CD4-positive, alpha-beta T cell (primary cell): ENCODE results near the gene KCNIP4. TPM values are rescaled to one million over a fixed set of nuclear protein-coding genes. Genes with fewer than 3 reads are reported as not detected.

Source experiments
- ATAC-seq: fragments of 200-7000 bp; cut with Tn5 transposase; one replicate; pipeline ENCODE4 v1.10.0; 2022; ENCODE audit warnings: mild to moderate bottlenecking; ENCODE audit not compliant: poor library complexity
- CTCF ChIA-PET: fragments of 350-600 bp; sonication (Branson Sonifier 250); formaldehyde crosslinking; loops from one replicate; lab custom pipeline; 2021; ENCODE audit warnings: antibody characterized with exemption, inconsistent platforms; lab: Charles Lee
- POLR2A ChIA-PET: fragments of 350-600 bp; sonication (Branson Sonifier 250); formaldehyde crosslinking; loops from one replicate; lab custom pipeline; 2021; ENCODE audit warnings: antibody characterized with exemption, inconsistent platforms; lab: Charles Lee
- DNase-seq, 14 experiments: peaks; one replicate each; pipeline ENCODE4 v3.0.0-alpha.2; 2013 to 2020; ENCODE audit warnings: mixed read lengths in 2 of 14
- H3K27ac ChIP-seq, 2 donors: one replicate each; pipeline versions ENCODE4 v1.5.1 to v1.7.0; 2013; ENCODE audit warnings: low read length in 2 of 2, low read depth in 1 of 2, mild to moderate bottlenecking in 1 of 2
- H3K27me3 ChIP-seq, 2 experiments: 1 replicate in 1 of 2; 2 replicates in 1 of 2; pipeline versions ENCODE4 v1.6.1 to v1.7.0; 2013; ENCODE audit warnings: low read length in 2 of 2, control low read depth in 1 of 2, mild to moderate bottlenecking in 1 of 2, moderate library complexity in 1 of 2; ENCODE audit not compliant: insufficient read depth in 2 of 2, control insufficient read depth in 1 of 2
- H3K36me3 ChIP-seq: one replicate; pipeline ENCODE4 v1.6.1; 2013; ENCODE audit warnings: low read length, control low read depth; ENCODE audit not compliant: insufficient read depth
- H3K4me1 ChIP-seq: one replicate; pipeline ENCODE4 v1.6.1; 2013; ENCODE audit warnings: low read length, control low read depth; ENCODE audit not compliant: insufficient read depth
- H3K4me3 ChIP-seq: one replicate; pipeline ENCODE4 v1.5.1; 2013; ENCODE audit warnings: mild to moderate bottlenecking, low read length, moderate library complexity
- H3K9me3 ChIP-seq, 2 experiments: 1 replicate in 1 of 2; 2 replicates in 1 of 2; pipeline versions ENCODE4 v1.6.1 to v1.7.0; 2013; ENCODE audit warnings: low read length in 2 of 2, mild to moderate bottlenecking in 2 of 2, control low read depth in 1 of 2, moderate library complexity in 1 of 2; ENCODE audit not compliant: control insufficient read depth in 1 of 2, insufficient read depth in 1 of 2
- H3K27ac Mint-ChIP-seq: one replicate; pipeline ENCODE4 v1.8.0; 2020; ENCODE audit warnings: mixed read lengths
- H3K27me3 Mint-ChIP-seq: one replicate; pipeline ENCODE4 v1.8.0; 2021; ENCODE audit warnings: mixed read lengths
- H3K36me3 Mint-ChIP-seq: one replicate; pipeline ENCODE4 v1.8.0; 2021; ENCODE audit warnings: low read depth, mixed read lengths
- H3K4me1 Mint-ChIP-seq: one replicate; pipeline ENCODE4 v1.8.0; 2021; ENCODE audit warnings: low read depth, mixed read lengths
- H3K4me3 Mint-ChIP-seq: one replicate; pipeline ENCODE4 v1.8.0; 2020; ENCODE audit warnings: mild to moderate bottlenecking, mixed read lengths
- H3K9me3 Mint-ChIP-seq: one replicate; pipeline ENCODE4 v1.8.0; 2020; ENCODE audit warnings: mixed read lengths
- CTCF ChIP-seq: fragments of 200-600 bp; IDR thresholded peaks from one replicate; pipeline ENCODE4 v1.8.0; 2022; ENCODE audit warnings: antibody characterized with exemption, mild to moderate bottlenecking
- intact Hi-C, 2 experiments: fragments of 100-400 bp; cut with DNase I in 1 of 2; cut with micrococcal nuclease in 1 of 2; formaldehyde crosslinking; loops; one replicate each; pipeline versions ENCODE4 v1.15.1 to v1.9.0; 2023 to 2025; cut with DNase I, micrococcal nuclease
- total RNA-seq, 174 experiments: library from RNA in 2 of 174; stranded (reverse) in 2 of 174; gene quantifications; one replicate each; pipeline ENCODE4 v1.2.3 and lab custom pipeline; 2021 to 2026

Gene KCNIP4
- total RNA-seq, 2 experiments from 2014 or later: not detected

GRCh38 chr4:21677173-21677572 is 271.4 kb downstream of the KCNIP4 start:
- Histone ChIP-seq H3K4me3 (no peak overlapping the region), H3K9me3 (peaks cover 0 to 5% of the 10 kb centered on the region in 2 experiments), H3K36me3 (no peaks in the 10 kb centered on the region), H3K27ac (no peak overlapping the region), H3K27me3 (no peaks in the 10 kb centered on the region), H3K4me1 (no peaks in the 10 kb centered on the region)
- Mint-ChIP-seq H3K4me3 (no peak overlapping the region), H3K27me3 (no peaks in the 10 kb centered on the region), H3K36me3 (no peaks in the 10 kb centered on the region), H3K27ac (no peak overlapping the region), H3K4me1 (no peaks in the 10 kb centered on the region), H3K9me3 (no peaks in the 10 kb centered on the region)
- intact Hi-C loops: no loop called here
- CTCF ChIA-PET: no interaction called here
- DNase-seq (no peak), ATAC-seq (no peak)
- no peak for TF ChIP-seq CTCF
- POLR2A ChIA-PET: no interaction called here

- TF ChIP-seq CTCF: no peak
- Mint-ChIP-seq H3K27ac (no peak overlapping the region), H3K4me3 (no peak overlapping the region), H3K36me3 (no peaks in the 10 kb centered on the region), H3K4me1 (no peaks in the 10 kb centered on the region), H3K27me3 (no peaks in the 10 kb centered on the region), H3K9me3 (peaks cover 7% of the 10 kb centered on the region)
- intact Hi-C loops: no loop called here
- ChIA-PET CTCF (no interaction called here), POLR2A (no interaction called here)
- ATAC-seq: no peak
- H3K27ac ChIP-seq: no peak overlapping the region
- H3K4me3 ChIP-seq: no peak overlapping the region
- DNase-seq: no peak
- H3K36me3 ChIP-seq: no peaks in the 10 kb centered on the region
- no peaks in the 10 kb centered on the region for H3K4me1 ChIP-seq
- H3K9me3 ChIP-seq: no peaks in the 10 kb centered on the region
- H3K27me3 ChIP-seq: no peaks in the 10 kb centered on the region
Observed at GRCh38 chr4:21664355-21664754, 284.2 kb downstream of the KCNIP4 start.

GRCh38 chr4:21656832-21657231 is 291.7 kb downstream of the KCNIP4 start:
- no peak for ATAC-seq

More at GRCh38 chr4:21656832-21657231, 291.7 kb downstream of the KCNIP4 start:
- Mint-ChIP-seq H3K4me1 (no peaks in the 10 kb centered on the region), H3K4me3 (no peak overlapping the region), H3K27ac (no peak overlapping the region), H3K9me3 (peaks cover 7% of the 10 kb centered on the region), H3K36me3 (no peaks in the 10 kb centered on the region), H3K27me3 (no peaks in the 10 kb centered on the region)
- Histone ChIP-seq H3K27ac (no peak overlapping the region), H3K4me1 (no peaks in the 10 kb centered on the region), H3K4me3 (no peak overlapping the region), H3K27me3 (no peaks in the 10 kb centered on the region), H3K36me3 (no peaks in the 10 kb centered on the region), H3K9me3 (peaks cover 0 to 3% of the 10 kb centered on the region in 2 experiments)
- ChIA-PET POLR2A (no interaction called here), CTCF (no interaction called here)
- DNase-seq: no peak
- intact Hi-C loops: no loop called here
- TF ChIP-seq CTCF: no peak
